GM12865 (cell line): ENCODE data around the gene SUDS3.
A peak's percentile ranks its signal among the peaks of the same experiment; 100 is the strongest.

ENCODE experiments used
- DNase-seq: peaks from one replicate; pipeline ENCODE4 v3.0.0; 2010; ENCODE audit warnings: low read depth
- H3K4me3 ChIP-seq: 2 replicates; pipeline ENCODE4 v1.5.1; 2011; ENCODE audit warnings: mild to moderate bottlenecking, low read depth, low read length, control low read depth
- CTCF ChIP-seq: IDR thresholded peaks from 2 replicates; pipeline ENCODE4 v1.5.1; 2011; ENCODE audit warnings: low read length, control low read depth, low read depth, inconsistent platforms; ENCODE audit not compliant: insufficient read depth; ENCODE audit errors: missing control alignments

The SUDS3 gene

GRCh38 chr12:118428643-118429042, 52.3 kb downstream of the SUDS3 start:
- TF ChIP-seq CTCF: no peak
- no peak for DNase-seq
- H3K4me3 ChIP-seq: no peak overlapping the region

GRCh38 chr12:118429688-118430383, 53.5 kb downstream of the SUDS3 start:
- DNase-seq: no peak
- TF ChIP-seq CTCF: no peak
- H3K4me3 ChIP-seq: no peak overlapping the region

- DNase-seq: no peak
- H3K4me3 ChIP-seq: no peak overlapping the region
- TF ChIP-seq CTCF: no peak
Observed at GRCh38 chr12:118430516-118430915, 54.2 kb downstream of the SUDS3 start.

DNA sequence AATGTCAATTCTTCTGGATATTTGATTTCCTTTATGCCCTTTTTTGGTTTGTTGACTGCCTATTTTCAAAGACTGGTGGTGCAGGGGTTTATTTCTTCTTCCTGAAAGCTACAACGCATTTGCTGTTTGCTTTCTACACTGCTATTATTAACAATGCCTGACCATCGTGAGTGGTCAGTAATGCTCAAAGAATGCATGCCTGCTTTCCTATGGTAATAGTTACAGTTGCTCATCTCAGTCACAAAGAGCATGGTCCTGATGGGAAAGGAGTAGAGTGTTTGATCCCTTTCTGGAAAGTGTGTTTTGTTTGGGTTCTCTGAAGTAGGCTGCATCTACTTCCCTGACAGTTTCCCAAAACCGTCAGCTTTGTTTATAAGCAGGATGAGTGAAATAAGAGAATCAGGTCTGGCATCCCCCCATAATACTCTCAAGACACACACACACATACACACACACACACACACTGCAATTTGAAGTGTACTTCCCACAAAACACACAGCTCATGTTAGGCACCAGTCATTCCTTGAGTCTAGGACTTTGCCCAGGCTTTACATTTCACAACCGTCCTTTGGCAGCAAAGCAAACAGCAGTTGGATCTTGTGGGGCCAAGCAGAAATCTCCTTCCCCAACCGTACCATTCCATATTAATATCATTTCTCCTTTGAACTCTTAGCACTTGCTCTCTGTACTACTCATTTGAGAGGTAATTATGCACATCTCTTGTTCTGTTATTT, 56.6 kb downstream of the SUDS3 start:
- TF ChIP-seq CTCF: no peak
- no peak for DNase-seq

DNA sequence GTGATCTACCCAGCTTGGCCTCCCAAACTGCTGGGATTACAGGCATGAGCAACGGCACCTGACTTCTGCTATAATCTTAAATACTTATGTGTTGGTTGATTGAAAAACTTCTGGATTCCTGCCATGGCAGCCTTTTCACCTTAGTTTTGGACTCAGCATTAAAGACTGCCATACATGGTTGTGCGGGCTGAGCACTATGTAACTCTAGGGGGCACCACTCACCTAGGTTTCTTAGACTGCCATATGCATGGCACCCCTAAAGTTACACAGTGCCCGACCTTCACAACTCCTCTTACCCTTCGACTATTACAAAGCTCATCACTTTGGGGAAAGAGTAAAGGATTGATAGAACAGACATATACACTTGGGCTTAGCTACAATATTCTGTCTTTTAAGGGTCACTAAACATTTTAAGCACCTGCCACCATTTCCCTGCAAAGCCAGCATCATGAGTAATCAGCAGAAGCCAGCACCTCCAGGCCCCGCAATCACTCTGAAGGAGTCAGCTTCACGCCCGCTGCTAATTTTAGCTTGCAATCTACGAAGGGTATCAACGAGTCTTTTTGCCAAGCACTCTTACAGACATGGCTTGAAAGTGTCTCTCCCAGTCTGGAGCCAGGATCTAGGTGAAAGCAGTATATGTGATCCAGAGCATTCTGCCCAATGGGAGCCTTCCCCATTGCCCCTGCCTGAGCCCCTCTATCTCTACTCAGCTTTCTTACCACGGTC, 59.8 kb downstream of the SUDS3 start:
- DNase-seq: peak; percentile 33
- TF ChIP-seq CTCF: peak; percentile 29
- no peak overlapping the region for H3K4me3 ChIP-seq

More for the DNA sequence above, 56.6 kb downstream of the SUDS3 start:
- H3K4me3 ChIP-seq: no peak overlapping the region

- no peak for TF ChIP-seq CTCF
- H3K4me3 ChIP-seq: no peak overlapping the region
- no peak for DNase-seq
Observed at GRCh38 chr12:118436986-118437385, 60.6 kb downstream of the SUDS3 start.
